WTC11 (cell line): ENCODE data around the gene ATG13. TPM values are rescaled to one million over a fixed set of nuclear protein-coding genes. Genes with fewer than 3 reads are reported as not detected.
"Not testable (repeated sequence)": the region's sequence is repeated elsewhere in the genome, so short reads cannot be mapped to it uniquely, and the experiment has no call there.

Experiments used
- ATAC-seq: fragments of 200-7000 bp; cut with Tn5 transposase; 2 replicates; pipeline ENCODE4 v1.10.0; 2021; ENCODE audit warnings: mild to moderate bottlenecking, moderate library complexity
- CTCF ChIA-PET: fragments of 300-600 bp; sonication (Branson Sonifier 250); formaldehyde crosslinking; loops from one replicate; lab custom pipeline; 2021; ENCODE audit warnings: antibody characterized with exemption; lab: Charles Lee
- POLR2A ChIA-PET: fragments of 350-600 bp; sonication (Branson Sonifier 250); formaldehyde crosslinking; loops from one replicate; lab custom pipeline; 2021; ENCODE audit warnings: antibody characterized with exemption; lab: Charles Lee
- DNase-seq: peaks from one replicate; pipeline ENCODE4 v3.0.0; 2021; ENCODE audit warnings: low spot score
- H3K27ac Mint-ChIP-seq: 2 replicates; pipeline ENCODE4 v1.8.0; 2021; ENCODE audit warnings: mixed read lengths
- H3K27me3 Mint-ChIP-seq: 2 replicates; pipeline ENCODE4 v1.8.0; 2021; ENCODE audit warnings: low read depth, mild to moderate bottlenecking, moderate library complexity, mixed read lengths
- H3K36me3 Mint-ChIP-seq: 2 replicates; pipeline ENCODE4 v1.8.0; 2021; ENCODE audit warnings: mixed read lengths
- H3K4me1 Mint-ChIP-seq: 2 replicates; pipeline ENCODE4 v1.8.0; 2022; ENCODE audit warnings: mixed read lengths
- H3K4me3 Mint-ChIP-seq: 2 replicates; pipeline ENCODE4 v1.8.0; 2021; ENCODE audit warnings: mild to moderate bottlenecking, moderate library complexity, mixed read lengths
- H3K9me3 Mint-ChIP-seq: 2 replicates; pipeline ENCODE4 v1.8.0; 2021; ENCODE audit warnings: mixed read lengths
- CBFB ChIP-seq: sonication (generic); formaldehyde crosslinking; IDR thresholded peaks from 2 replicates; pipeline ENCODE4 v1.8.1; 2022; ENCODE audit warnings: mild to moderate bottlenecking, low read depth, missing genetic modification reagents
- EMX1 ChIP-seq: fragments of 250-450 bp; sonication (Bioruptor Pico); IDR thresholded peaks from 2 replicates; pipeline ENCODE4 v1.8.0; 2021; ENCODE audit warnings: mild to moderate bottlenecking
- ESRRA ChIP-seq: sonication (generic); formaldehyde crosslinking; IDR thresholded peaks from 2 replicates; pipeline ENCODE4 v1.8.1; 2022; ENCODE audit warnings: mild to moderate bottlenecking, missing genetic modification reagents, borderline replicate concordance
- GABPB1 ChIP-seq: sonication (generic); formaldehyde crosslinking; IDR thresholded peaks from 2 replicates; pipeline ENCODE4 v1.8.1; 2023; ENCODE audit warnings: mild to moderate bottlenecking, missing genetic modification reagents
- KAT7 ChIP-seq: sonication (generic); formaldehyde crosslinking; IDR thresholded peaks from 2 replicates; pipeline ENCODE4 v1.8.1; 2023; ENCODE audit warnings: missing genetic modification reagents, mild to moderate bottlenecking, borderline replicate concordance
- MAX ChIP-seq: sonication (generic); formaldehyde crosslinking; IDR thresholded peaks from 2 replicates; pipeline ENCODE4 v1.8.0; 2022; ENCODE audit warnings: mild to moderate bottlenecking, missing genetic modification reagents
- NR2C2 ChIP-seq: sonication (generic); formaldehyde crosslinking; IDR thresholded peaks from 2 replicates; pipeline ENCODE4 v1.8.0; 2022; ENCODE audit warnings: mild to moderate bottlenecking, missing genetic modification reagents
- RORB ChIP-seq: fragments of 250-450 bp; sonication (Bioruptor Pico); IDR thresholded peaks from 2 replicates; pipeline ENCODE4 v1.9.0; 2021; ENCODE audit warnings: mild to moderate bottlenecking
- SMAD4 ChIP-seq: sonication (generic); formaldehyde crosslinking; IDR thresholded peaks from 2 replicates; pipeline ENCODE4 v1.8.0; 2022; ENCODE audit warnings: mild to moderate bottlenecking, missing genetic modification reagents
- STAT6 ChIP-seq: sonication (generic); formaldehyde crosslinking; conservative IDR thresholded peaks from 2 replicates; pipeline ENCODE4 v1.8.1; 2023; ENCODE audit warnings: mild to moderate bottlenecking, low read depth, missing genetic modification reagents, moderate library complexity
- TP53 ChIP-seq: sonication (generic); formaldehyde crosslinking; IDR thresholded peaks from 2 replicates; pipeline ENCODE4 v1.8.1; 2023; ENCODE audit warnings: mild to moderate bottlenecking, missing genetic modification reagents
- ZBTB21 ChIP-seq: sonication (generic); formaldehyde crosslinking; IDR thresholded peaks from 2 replicates; pipeline ENCODE4 v1.8.1; 2023; ENCODE audit warnings: mild to moderate bottlenecking, missing genetic modification reagents, borderline replicate concordance
- ZNF138 ChIP-seq: sonication (generic); formaldehyde crosslinking; conservative IDR thresholded peaks from 2 replicates; pipeline ENCODE4 v1.8.1; 2022; ENCODE audit warnings: mild to moderate bottlenecking, moderate library complexity, missing genetic modification reagents
- ZNF263 ChIP-seq: sonication (generic); formaldehyde crosslinking; IDR thresholded peaks from 2 replicates; pipeline ENCODE4 v1.8.1; 2022; ENCODE audit warnings: low read depth, mild to moderate bottlenecking, moderate library complexity, missing genetic modification reagents
- ZNF416 ChIP-seq: fragments of 250-450 bp; sonication (Bioruptor Pico); IDR thresholded peaks from 2 replicates; pipeline ENCODE4 v1.9.0; 2021; ENCODE audit warnings: mild to moderate bottlenecking, inconsistent platforms
- total RNA-seq: library from RNA; stranded (reverse); gene quantifications from 3 replicates; pipeline ENCODE4 v1.2.3, GENCODE V29; 2021
- TF ChIP-seq, protein P1 (sequence below): sonication (generic); formaldehyde crosslinking; conservative IDR thresholded peaks from 2 replicates; pipeline ENCODE4 v1.8.1; 2022; ENCODE audit warnings: mild to moderate bottlenecking, missing genetic modification reagents
- TF ChIP-seq, protein P2 (sequence below): sonication (generic); formaldehyde crosslinking; IDR thresholded peaks from 2 replicates; pipeline ENCODE4 v1.8.0; 2022; ENCODE audit warnings: mild to moderate bottlenecking, missing genetic modification reagents

The ATG13 gene
- total RNA-seq, 1 experiment from 2014 or later, result 85.4 TPM

DNA sequence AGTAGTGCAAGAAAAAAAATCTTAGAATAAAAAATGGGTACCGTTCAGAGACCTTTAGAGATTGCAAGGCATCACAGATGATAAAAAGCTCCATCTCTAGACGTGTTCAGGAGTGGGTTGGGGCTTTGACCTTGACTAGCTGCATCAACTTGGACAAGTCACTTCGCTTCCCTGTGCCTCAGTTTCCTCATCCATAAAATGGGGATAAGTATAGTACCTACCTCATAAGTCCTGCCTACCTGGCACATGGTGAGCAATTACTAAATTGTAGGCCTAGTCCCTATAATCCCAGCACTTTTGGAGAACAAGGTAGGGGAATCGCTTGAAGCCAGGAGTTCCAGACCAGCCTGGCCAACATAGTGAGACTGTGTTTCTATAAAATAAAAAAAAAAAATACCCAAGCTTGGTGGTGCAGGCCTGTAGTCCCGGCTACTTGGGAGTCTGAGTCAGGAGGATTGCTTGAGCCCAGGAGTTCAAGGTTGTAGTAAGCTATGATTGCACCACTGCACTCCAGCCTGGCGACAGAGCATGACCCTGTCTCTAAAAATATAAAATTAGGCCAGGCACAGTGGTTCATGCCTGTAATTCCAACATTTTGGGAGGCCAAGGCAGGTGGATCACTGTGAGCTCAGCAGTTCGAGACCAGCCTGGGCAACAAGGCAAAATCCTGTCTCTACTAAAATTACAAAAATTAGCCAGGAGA, 95.7 kb downstream of the ATG13 start:
- Mint-ChIP-seq H3K27ac (no peak overlapping the region), H3K36me3 (no peaks in the 10 kb centered on the region), H3K4me3 (no peak overlapping the region)
- ChIA-PET POLR2A (no interaction called here), CTCF (no interaction called here)
- ATAC-seq, result no peak
- TF ChIP-seq RORB (CRISPR knock-in tag), result no peak
- no peak for TF ChIP-seq NR2C2 (CRISPR knock-in tag)
- TF ChIP-seq, all 79 proteins: peak for 0
- Mint-ChIP-seq H3K27me3 (no peaks in the 10 kb centered on the region), H3K4me1 (peaks cover under 1% of the 10 kb centered on the region; the same call in 1 of the 2 replicates), H3K9me3 (no peaks in the 10 kb centered on the region)
- DNase-seq, result no peak

GRCh38 chr11:46717825-46718154, 100.4 kb downstream of the ATG13 start:
- H3K27me3 Mint-ChIP-seq, CTCF ChIA-PET, DNase-seq, H3K9me3 Mint-ChIP-seq, H3K36me3 Mint-ChIP-seq, ATAC-seq, H3K4me1 Mint-ChIP-seq, H3K27ac Mint-ChIP-seq, H3K4me3 Mint-ChIP-seq: not testable (repeated sequence)
- POLR2A ChIA-PET, result interaction anchor here (0.7 kb wide), 1 partner anchor 10 kb away, joined by 3 read pairs; no protein-coding TSS in a partner anchor

DNA sequence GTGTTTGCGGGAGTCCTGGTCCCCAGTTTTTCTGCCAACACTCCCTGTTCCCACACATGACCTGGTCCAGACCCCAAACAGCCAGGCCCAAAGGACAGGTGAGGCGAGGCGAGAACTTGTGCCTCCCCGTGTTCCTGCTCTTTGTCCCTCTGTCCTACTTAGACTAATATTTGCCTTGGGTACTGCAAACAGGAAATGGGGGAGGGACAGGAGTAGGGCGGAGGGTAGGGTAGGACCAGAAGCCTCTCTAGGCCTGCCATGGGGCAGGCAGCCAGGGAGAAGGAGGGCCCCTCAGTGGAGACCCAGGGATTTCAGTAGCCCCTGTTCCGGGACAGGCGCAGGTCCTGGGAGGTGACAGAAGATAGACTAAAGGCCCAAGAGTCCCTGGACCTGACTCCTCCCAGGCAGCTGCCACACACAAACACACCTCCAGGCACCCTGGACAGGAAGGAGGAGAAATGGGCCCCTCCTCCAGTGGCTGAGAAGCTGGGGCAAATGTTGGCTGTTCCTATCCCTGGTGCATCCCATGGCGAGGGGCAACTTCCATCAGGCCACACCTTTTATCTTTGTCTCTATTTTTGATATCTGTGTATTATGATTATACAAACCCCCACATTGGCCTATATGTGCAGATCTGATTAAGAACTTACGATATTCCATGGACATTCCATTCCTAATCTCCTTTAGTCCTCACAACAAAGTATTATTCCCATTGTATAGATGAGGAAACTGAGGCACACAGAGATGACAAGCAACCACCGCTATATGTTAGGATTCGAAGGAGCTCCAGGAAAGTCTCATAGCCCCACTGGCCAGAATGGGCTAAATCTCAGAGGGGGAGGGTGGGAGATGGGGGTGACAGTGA, 101.0 kb downstream of the ATG13 start:
- Mint-ChIP-seq H3K27ac (no peak overlapping the region; the same call in 1 of the 2 replicates), H3K36me3 (no peaks in the 10 kb centered on the region), H3K9me3 (no peaks in the 10 kb centered on the region), H3K4me3 (no peak overlapping the region)
- ATAC-seq, result peak; percentile 82
- TF ChIP-seq ZNF138 (no peak), ZBTB21 (CRISPR knock-in tag) (no peak), GABPB1 (CRISPR knock-in tag) (peak; percentile 71)
- TF ChIP-seq, all 79 proteins: peak for 1
- Mint-ChIP-seq H3K27me3 (no peaks in the 10 kb centered on the region), H3K4me1 (peaks cover 2% of the 10 kb centered on the region; the same call in 1 of the 2 replicates)
- POLR2A ChIA-PET, result interaction anchor here (0.7 to 0.9 kb wide), 2 partner anchors 9 to 17 kb away, joined by 3 read pairs; partner anchors contain the start of gene ZNF408
- CTCF ChIA-PET, result no interaction called here
- no peak for DNase-seq

- H3K9me3 Mint-ChIP-seq, result no peaks in the 10 kb centered on the region
- TF ChIP-seq SMAD4 (CRISPR knock-in tag) (no peak), MAX (CRISPR knock-in tag) (no peak), EMX1 (no peak), GABPB1 (CRISPR knock-in tag) (peak; percentile 90), TP53 (CRISPR knock-in tag) (no peak)
- TF ChIP-seq, all 79 proteins: peak for 1
- ChIA-PET CTCF (no interaction called here), POLR2A (interaction anchor here (0.9 kb wide), 1 partner anchor 18 kb away, joined by 3 read pairs; the partner anchor contains the start of gene ZNF408)
- DNase-seq (no peak), ATAC-seq (no peak)
- Mint-ChIP-seq H3K4me3 (no peak within 1 kb of the TSS), H3K36me3 (no peaks in the 10 kb centered on the region), H3K27ac (no peak within 1 kb of the TSS; the same call in 1 of the 2 replicates), H3K27me3 (no peaks in the 10 kb centered on the region), H3K4me1 (peaks cover 6% of the 10 kb centered on the region)
These were observed 101.7 kb downstream of the ATG13 start, which contains the start of gene F2 for GRCh38 chr11:46719048-46719542. TSS of gene F2 (plus strand) at chr11:46719213. CDS start at chr11:46719236, 23 bp downstream.

GRCh38 chr11:46719543-46720218, 102.3 kb downstream of the ATG13 start:
- H3K9me3 Mint-ChIP-seq, result no peaks in the 10 kb centered on the region
- ATAC-seq (no peak), DNase-seq (no peak)
- H3K27ac Mint-ChIP-seq, result no peak overlapping the region
- no peak overlapping the region for H3K4me3 Mint-ChIP-seq
- H3K4me1 Mint-ChIP-seq, result peaks cover 10% of the 10 kb centered on the region
- no peaks in the 10 kb centered on the region for H3K27me3 Mint-ChIP-seq
- ChIA-PET POLR2A (interaction anchor here (0.9 kb wide), 1 partner anchor 19 kb away, joined by 3 read pairs; the partner anchor contains the start of gene ZNF408), CTCF (interaction anchor here (1.3 kb wide), 1 partner anchor 433 kb away, joined by 4 read pairs; no protein-coding TSS in a partner anchor)
- no peaks in the 10 kb centered on the region for H3K36me3 Mint-ChIP-seq
- TF ChIP-seq ZNF416 (CRISPR knock-in tag) (no peak), ESRRA (CRISPR knock-in tag) (no peak), CBFB (CRISPR knock-in tag) (no peak), ZNF263 (no peak), STAT6 (CRISPR knock-in tag) (no peak), SMAD4 (CRISPR knock-in tag) (no peak), KAT7 (CRISPR knock-in tag) (no peak)
- TF ChIP-seq, protein P1, sequence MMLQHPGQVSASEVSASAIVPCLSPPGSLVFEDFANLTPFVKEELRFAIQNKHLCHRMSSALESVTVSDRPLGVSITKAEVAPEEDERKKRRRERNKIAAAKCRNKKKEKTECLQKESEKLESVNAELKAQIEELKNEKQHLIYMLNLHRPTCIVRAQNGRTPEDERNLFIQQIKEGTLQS (CRISPR knock-in tag), result no peak
- TF ChIP-seq, protein P2, sequence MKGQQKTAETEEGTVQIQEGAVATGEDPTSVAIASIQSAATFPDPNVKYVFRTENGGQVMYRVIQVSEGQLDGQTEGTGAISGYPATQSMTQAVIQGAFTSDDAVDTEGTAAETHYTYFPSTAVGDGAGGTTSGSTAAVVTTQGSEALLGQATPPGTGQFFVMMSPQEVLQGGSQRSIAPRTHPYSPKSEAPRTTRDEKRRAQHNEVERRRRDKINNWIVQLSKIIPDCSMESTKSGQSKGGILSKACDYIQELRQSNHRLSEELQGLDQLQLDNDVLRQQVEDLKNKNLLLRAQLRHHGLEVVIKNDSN, result no peak
